K562 (cell line): Measurements from ENCODE around the gene FAM240A. TPM values are rescaled to one million over a fixed set of nuclear protein-coding genes. Genes with fewer than 3 reads are reported as not detected.

Experiments used
- ATAC-seq: fragments of 200-7000 bp; cut with Tn5 transposase; 3 replicates; pipeline ENCODE4 v1.9.1; 2020; ENCODE audit warnings: moderate library complexity
- BruUV-seq: library from RNA; stranded (reverse); fragments of 400-500 nt; replicated peaks from 2 replicates; lab custom pipeline; 2021; lab: Mats Ljungman, UMichigan
- CTCF ChIA-PET: fragments of 300-600 bp; formaldehyde crosslinking; extraction: SDS; loops from one replicate; lab custom pipeline; 2021; ENCODE audit warnings: low intra/inter-chr PET ratio; lab: Yijun Ruan, JAX
- POLR2A ChIA-PET: fragments of 300-600, 350-650 bp; sonication (Branson Sonifier 250); formaldehyde crosslinking; extraction: SDS; loops from one replicate; lab custom pipeline; 2021; ENCODE audit warnings: antibody characterized with exemption, inconsistent platforms; lab: Yijun Ruan, JAX
- DNase-seq, 4 experiments: peaks; one replicate each; pipeline versions ENCODE4 v3.0.0 to v3.0.0-alpha.2; 2011 to 2018; ENCODE audit warnings: low spot score in 3 of 4, mixed read lengths in 3 of 4; ENCODE audit errors: extremely low read depth in 1 of 4
- FAIRE-seq: peaks from 2 replicates; lab custom pipeline; 2011; peaks lifted over from hg19 to GRCh38; lab: Jason Lieb, UNC
- H2AFZ ChIP-seq: 2 replicates; pipeline ENCODE4 v1.6.0; 2011; ENCODE audit warnings: low read depth, low read length, control low read depth, inconsistent platforms
- H3K27ac ChIP-seq: fragments of 200-600 bp; 3 replicates; pipeline ENCODE4 v1.8.0; 2011; ENCODE audit warnings: low read depth, mild to moderate bottlenecking, control low read depth, inconsistent platforms, low read length, moderate library complexity, mixed read lengths; ENCODE audit errors: extremely low read depth
- H3K27me3 ChIP-seq, 2 experiments: fragments of 300-600 bp in 1 of 2; 2 replicates in 1 of 2; 3 replicates in 1 of 2; pipeline versions ENCODE4 v1.6.0 to v1.8.0; 2011; ENCODE audit warnings: inconsistent platforms in 2 of 2, low read length in 2 of 2, mild to moderate bottlenecking in 1 of 2, mixed read lengths in 1 of 2, moderate library complexity in 1 of 2; ENCODE audit not compliant: control insufficient read depth in 2 of 2, insufficient read depth in 2 of 2
- H3K36me3 ChIP-seq: fragments of 300-600 bp; 3 replicates; pipeline ENCODE4 v1.8.0; 2011; ENCODE audit warnings: mild to moderate bottlenecking, low read length, inconsistent platforms; ENCODE audit not compliant: control insufficient read depth, insufficient read depth
- H3K4me1 ChIP-seq, 2 experiments: fragments of 200-600 bp in 1 of 2; replicated peaks in 1 of 2; 2 replicates in 1 of 2; 3 replicates in 1 of 2; pipeline versions ENCODE4 v1.5.1 to v1.8.0; 2011; ENCODE audit warnings: inconsistent platforms in 2 of 2, low read length in 2 of 2, mild to moderate bottlenecking in 1 of 2, mixed read lengths in 1 of 2, moderate library complexity in 1 of 2; ENCODE audit not compliant: control insufficient read depth in 2 of 2, insufficient read depth in 2 of 2
- H3K4me2 ChIP-seq: 2 replicates; pipeline ENCODE4 v1.6.1; 2011; ENCODE audit warnings: low read length, control low read depth, inconsistent platforms, mixed read lengths; ENCODE audit not compliant: insufficient read depth
- H3K4me3 ChIP-seq: fragments of 200-600 bp; sonication (generic), shearing (Covaris generic); 2 replicates; pipeline ENCODE4 v1.5.1; 2016; ENCODE audit warnings: control low read depth, inconsistent platforms
- H3K79me2 ChIP-seq: fragments of 200-600 bp; 3 replicates; pipeline ENCODE4 v1.8.0; 2011; ENCODE audit warnings: low read length, inconsistent platforms; ENCODE audit not compliant: control insufficient read depth, insufficient read depth
- H3K9ac ChIP-seq, 2 experiments: 2 replicates each; pipeline versions ENCODE4 v1.6.0 to v1.6.1; 2011; ENCODE audit warnings: low read depth in 2 of 2, low read length in 2 of 2, control low read depth in 1 of 2, inconsistent platforms in 1 of 2, mild to moderate bottlenecking in 1 of 2, mixed read lengths in 1 of 2; ENCODE audit not compliant: insufficient read depth in 1 of 2
- H3K9me1 ChIP-seq: one replicate; pipeline ENCODE4 v1.6.0; 2011; ENCODE audit warnings: inconsistent platforms, mild to moderate bottlenecking, low read length, moderate library complexity; ENCODE audit not compliant: control insufficient read depth, insufficient read depth
- H3K9me3 ChIP-seq: replicated peaks from 2 replicates; pipeline ENCODE4 v1.5.1; 2011; ENCODE audit warnings: low read depth, low read length, inconsistent platforms; ENCODE audit not compliant: control insufficient read depth, insufficient read depth
- H4K20me1 ChIP-seq: replicated peaks from 2 replicates; pipeline ENCODE4 v1.6.1; 2011; ENCODE audit warnings: low read length, inconsistent platforms, mixed read lengths; ENCODE audit not compliant: control insufficient read depth, insufficient read depth
- C11orf30 ChIP-seq: fragments of 450-650 bp; IDR thresholded peaks from 2 replicates; pipeline ENCODE4 v1.6.1; 2016; ENCODE audit warnings: low read depth, mild to moderate bottlenecking
- ELF2 ChIP-seq: fragments of 250-450 bp; sonication (Bioruptor Pico); IDR thresholded peaks from 2 replicates; pipeline ENCODE4 v1.5.0; 2021; ENCODE audit warnings: mild to moderate bottlenecking
- ERF ChIP-seq: fragments of 450-650 bp; formaldehyde crosslinking; IDR thresholded peaks from 2 replicates; pipeline ENCODE4 v1.4.0; 2020; ENCODE audit warnings: mild to moderate bottlenecking, mixed read lengths
- GABPA ChIP-seq: fragments of 200-800 bp; sonication (Bioruptor generic); conservative IDR thresholded peaks from 2 replicates; pipeline ENCODE4 v1.6.1; 2016; ENCODE audit warnings: low read depth, missing genetic modification characterization, missing compliant biosample characterization
- IRF1 ChIP-seq: sonication (generic); formaldehyde crosslinking; IDR thresholded peaks from 2 replicates; pipeline ENCODE4 v1.8.0; 2022; ENCODE audit warnings: missing genetic modification reagents, mild to moderate bottlenecking, borderline replicate concordance
- NRF1 ChIP-seq, 2 experiments: fragments of 450-650 bp; IDR thresholded peaks in 1 of 2; conservative IDR thresholded peaks in 1 of 2; 2 replicates each; pipeline ENCODE4 v1.6.1; 2014; ENCODE audit warnings: mild to moderate bottlenecking in 2 of 2
- POLR3G ChIP-seq: IDR thresholded peaks from 2 replicates; pipeline ENCODE4 v1.6.1; 2011; ENCODE audit not compliant: insufficient read length, insufficient replicate concordance; ENCODE audit errors: extremely low read depth
- SPI1 ChIP-seq: IDR thresholded peaks from 2 replicates; pipeline ENCODE4 v1.6.1; 2011; ENCODE audit warnings: low read depth, low read length, control low read depth, borderline replicate concordance
- STAG1 ChIP-seq: sonication (generic); formaldehyde crosslinking; IDR thresholded peaks from 2 replicates; pipeline ENCODE4 v1.5.0; 2020; ENCODE audit warnings: missing genetic modification reagents, borderline replicate concordance
- ZKSCAN3 ChIP-seq: fragments of 250-450 bp; sonication (Bioruptor Pico); IDR thresholded peaks from 2 replicates; pipeline ENCODE4 v1.4.0; 2020
- WGBS: fragments of 100-300 bp; shearing (Covaris generic); methylation state at CpG from one replicate; pipeline ENCODE4 v1.1.6; 2016; ENCODE audit warnings: low coverage, mixed read lengths; ENCODE audit not compliant: insufficient coverage; ENCODE audit errors: missing lambda C conversion rate; 5-methylcytosine and 5-hydroxymethylcytosine counted together
- in situ Hi-C: fragments of 300-500 bp; cut with MboI; formaldehyde crosslinking; loops from 4 replicates; pipeline ENCODE4 v1.15.0; 2018; ENCODE audit warnings: inconsistent platforms, mixed read lengths
- intact Hi-C: fragments of 100-400 bp; cut with micrococcal nuclease; formaldehyde crosslinking; loops from 2 replicates; pipeline ENCODE4 v1.14.2; 2022
- polyA plus RNA-seq, 8 experiments: library from polyadenylated mRNA; depleted of rRNA in 4 of 8; stranded (reverse) in 5 of 8; unstranded in 3 of 8; fragments of >200 nt; fragmentation: Nextera tagmentation in 2 of 8; fragmentation: Illumina TruSeq in 1 of 8; extraction: Ambion mirVana in 2 of 8; extraction: Trizol in 1 of 8; gene quantifications; 2 replicates each; pipeline versions ENCODE4 v1.2.1 to v1.2.3, GENCODE V29; 2011 to 2014; ENCODE audit warnings: inconsistent platforms in 1 of 8, missing spikeins in 1 of 8
- total RNA-seq, 7 experiments: library from RNA; depleted of rRNA in 6 of 7; stranded (reverse); fragments of >200 nt in 6 of 7; fragmentation: Illumina TruSeq in 2 of 7; extraction: Trizol in 2 of 7; gene quantifications; 2 replicates each; pipeline versions ENCODE4 v1.2.1 to v1.2.3, GENCODE V29; 2011 to 2021; ENCODE audit warnings: low replicate concordance in 1 of 7

The FAM240A gene
- total and polyA plus RNA-seq, 9 of the 15 experiments (the other 6 are each of a cell fraction or from before 2014, with no cell fraction given), result not detected

DNA sequence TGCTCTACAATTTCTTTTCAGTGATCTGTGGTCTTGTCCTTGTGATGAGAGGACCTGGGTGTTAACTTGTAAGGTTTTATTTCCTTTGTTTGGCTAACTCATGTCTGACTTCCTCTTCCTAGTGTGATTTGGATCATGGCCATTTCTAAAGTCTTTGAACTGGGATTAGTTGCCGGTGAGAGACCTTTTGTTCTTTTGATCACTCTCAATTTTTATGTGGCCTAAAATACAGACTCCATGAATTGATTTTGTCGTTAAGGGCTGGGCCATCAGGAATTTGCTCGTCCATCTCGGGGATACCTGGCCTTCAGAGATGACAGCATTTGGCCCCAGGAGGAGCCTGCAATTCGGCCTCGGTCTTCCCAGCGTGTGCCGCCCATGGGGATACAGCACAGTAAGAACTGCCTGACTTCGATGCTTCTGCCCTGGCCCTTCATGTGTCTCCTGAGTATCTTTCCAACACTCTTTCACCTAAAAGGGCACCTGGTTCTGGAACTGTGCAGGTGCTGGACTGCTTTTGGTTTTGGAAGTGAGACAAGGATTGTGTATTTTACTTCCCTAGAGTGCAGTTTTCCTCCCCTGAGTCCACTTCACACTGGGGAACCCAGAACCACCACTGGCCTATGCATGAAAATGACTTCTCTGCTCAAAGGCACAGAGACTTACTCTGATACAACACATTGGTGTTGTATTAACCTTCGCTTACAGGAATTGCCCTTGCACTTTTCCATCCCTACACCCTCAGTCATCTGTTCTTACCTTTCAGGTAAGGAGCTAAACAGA lies 33.2 kb upstream of the FAM240A start (continued):
- TF ChIP-seq ZKSCAN3 (CRISPR knock-in tag) (no peak), C11orf30 (no peak), ELF2 (CRISPR knock-in tag) (peak; percentile 72; the same call in 1 of the 2 replicates), POLR3G (no peak), IRF1 (CRISPR knock-in tag) (no peak), STAG1 (CRISPR knock-in tag) (no peak), GABPA (0 out of 2 replicates have a peak, but pooled peaks have one; percentile 31)
- TF ChIP-seq, all 486 proteins: peak for 7

DNA sequence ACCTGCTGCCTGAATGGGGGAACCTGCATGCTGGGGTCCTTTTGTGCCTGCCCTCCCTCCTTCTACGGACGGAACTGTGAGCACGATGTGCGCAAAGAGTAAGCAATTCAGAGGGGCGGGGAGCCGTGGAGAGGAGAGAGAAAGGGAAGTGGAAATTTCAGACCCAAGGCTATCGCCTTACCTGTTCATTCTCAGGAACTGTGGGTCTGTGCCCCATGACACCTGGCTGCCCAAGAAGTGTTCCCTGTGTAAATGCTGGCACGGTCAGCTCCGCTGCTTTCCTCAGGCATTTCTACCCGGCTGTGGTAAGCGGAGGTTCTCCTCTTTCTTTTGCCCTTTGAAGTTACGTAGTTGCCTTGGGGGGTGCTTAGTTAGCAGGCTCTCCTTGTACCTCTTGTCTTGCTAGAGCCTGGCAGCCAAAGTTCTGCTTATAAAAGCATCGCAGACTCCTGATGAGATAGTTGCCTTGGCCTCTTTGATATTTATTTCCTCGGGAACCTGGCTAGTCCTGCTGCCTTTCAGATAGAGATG lies 32.5 kb upstream of the FAM240A start:
- no peaks in the 10 kb centered on the region for H3K9me3 ChIP-seq
- no peaks in the 10 kb centered on the region for H4K20me1 ChIP-seq
- H3K9me1 ChIP-seq, result no peaks in the 10 kb centered on the region
- H3K79me2 ChIP-seq, result no peaks in the 10 kb centered on the region
- no peak overlapping the region for H2AFZ ChIP-seq
- no peaks in the 10 kb centered on the region for H3K36me3 ChIP-seq
- peak; percentile 41 for ATAC-seq
- in situ Hi-C loops, result no loop called here
- 8% methylated on average over 14 of the region's 14 CpGs for WGBS
- DNase-seq, result no peak
- TF ChIP-seq NRF1 (conservative IDR thresholded peaks at IDR 0.05 in 1 of 2, IDR thresholded peaks at IDR 0.05 in 1 of 2) (0 out of 4 replicates have a peak, but pooled peaks of 1 of the 2 experiments have one; percentile 30), SPI1 (peak; percentile 43; the same call in 1 of the 2 replicates), ERF (CRISPR knock-in tag) (no peak)
- TF ChIP-seq, all 486 proteins: peak for 2
- Histone ChIP-seq H3K4me1 (peaks cover 0 to 5% of the 10 kb centered on the region in 2 experiments; a peak in 2 of 5 replicates), H3K9ac (no peak overlapping the region; a peak in 1 of 4 replicates), H3K27me3 (peaks cover 27 to 32% of the 10 kb centered on the region in 2 experiments), H3K27ac (no peak overlapping the region), H3K4me2 (no peak overlapping the region), H3K4me3 (no peak overlapping the region)
- no TSS peak for BruUV-seq
- ChIA-PET POLR2A (no interaction called here), CTCF (no interaction called here)
- FAIRE-seq, result no peak
- intact Hi-C loops, result no loop called here
